Upper lobe of left lung (tissue), 4 donors: Measurements from ENCODE around the gene DUSP8.

Experiments used
- CTCF ChIP-seq, 6 experiments: fragments of 450-650 bp in 4 of 6; fragments of 200-600 bp in 2 of 6; sonication (generic) in 2 of 6; IDR thresholded peaks; one replicate each; pipeline ENCODE4 v1.5.1; 2016 to 2019; ENCODE audit warnings: antibody characterized with exemption in 6 of 6
- EP300 ChIP-seq, 4 donors: sonication (generic); formaldehyde crosslinking; IDR thresholded peaks; one replicate each; pipeline ENCODE4 v1.5.1; 2017; ENCODE audit warnings: antibody characterized with exemption in 4 of 4, control low read depth in 2 of 4
- POLR2A ChIP-seq, 4 donors: fragments of 450-650 bp; IDR thresholded peaks; one replicate each; pipeline ENCODE4 v1.5.1; 2016 to 2017; ENCODE audit warnings: antibody characterized with exemption in 4 of 4, mild to moderate bottlenecking in 2 of 4

GRCh38 chr11:1516273-1517067, 55.6 kb downstream of the DUSP8 start:
- no peak for TF ChIP-seq EP300 (IDR thresholded peaks at IDR 0.05)
- no peak for TF ChIP-seq CTCF (IDR thresholded peaks at IDR 0.05)
- no peak for TF ChIP-seq POLR2A (IDR thresholded peaks at IDR 0.05)
